ENCODE data around the gene MSH3.

DNA sequence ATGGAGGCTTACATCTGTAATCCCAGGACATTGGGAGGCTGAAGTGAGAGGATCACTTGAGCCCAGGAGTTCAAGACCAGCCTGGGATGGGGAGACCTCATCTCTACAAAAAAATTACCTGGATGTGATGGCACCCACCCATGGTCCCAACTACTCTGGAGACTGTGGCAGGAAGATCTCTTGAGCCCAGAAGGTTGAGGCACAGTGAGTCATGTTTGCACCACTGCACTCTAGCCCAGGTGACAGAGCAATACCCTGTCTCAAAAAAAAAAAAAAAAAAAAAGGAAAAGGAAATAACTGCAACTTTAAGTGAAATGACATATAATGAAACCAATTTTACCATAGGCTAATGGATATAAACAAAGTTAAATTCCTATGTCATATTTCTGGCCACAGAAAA lies 152.5 kb downstream of the MSH3 start:
- TF ChIP-seq CTCF (IDR thresholded peaks at IDR 0.05; ENCODE audit: low read depth, low read length, poor library complexity, severe bottlenecking) (no peak), EZH2phosphoT487 (IDR thresholded peaks at IDR 0.05; ENCODE audit: borderline replicate concordance, low read length) (no peak)
